Measurements from ENCODE around the gene KIF26B.
A peak's percentile ranks its signal among the peaks of the same experiment; 100 is the strongest.

KIF26B gene

DNA sequence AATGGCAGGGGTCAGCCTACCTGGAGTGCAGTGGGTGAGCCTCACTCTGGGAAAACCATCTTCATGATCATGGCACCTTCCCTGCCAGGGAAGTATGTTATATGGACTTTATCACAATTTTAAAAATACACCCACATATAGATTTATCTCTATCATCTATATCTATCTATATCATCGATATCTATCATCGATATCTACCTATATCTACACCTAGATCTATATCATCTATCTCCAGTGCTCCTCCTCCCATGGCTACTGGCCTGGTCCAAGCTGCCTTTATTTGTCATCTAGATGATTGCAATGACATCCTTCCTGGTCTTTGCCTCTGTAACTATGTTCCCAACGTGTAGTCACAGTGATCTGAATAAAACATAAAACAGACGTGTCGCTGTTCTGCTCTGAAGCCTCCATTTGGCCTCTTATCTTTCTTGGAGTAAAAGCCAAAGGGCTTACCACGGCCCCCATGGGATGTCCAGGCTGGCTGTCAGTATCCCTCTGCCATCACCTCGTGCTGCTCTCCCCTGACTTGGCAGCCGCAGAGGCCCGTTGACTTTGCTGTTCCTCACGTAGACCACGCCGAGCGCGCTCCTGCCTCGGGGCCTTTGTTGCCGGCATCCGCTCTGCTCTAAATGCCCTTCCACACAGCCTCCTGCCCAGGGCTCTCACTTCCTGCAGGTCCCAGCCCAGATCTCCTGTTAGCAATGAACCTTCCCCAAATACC lies 20.6 kb upstream of the KIF26B start:
- DNase-seq: no peak

DNA sequence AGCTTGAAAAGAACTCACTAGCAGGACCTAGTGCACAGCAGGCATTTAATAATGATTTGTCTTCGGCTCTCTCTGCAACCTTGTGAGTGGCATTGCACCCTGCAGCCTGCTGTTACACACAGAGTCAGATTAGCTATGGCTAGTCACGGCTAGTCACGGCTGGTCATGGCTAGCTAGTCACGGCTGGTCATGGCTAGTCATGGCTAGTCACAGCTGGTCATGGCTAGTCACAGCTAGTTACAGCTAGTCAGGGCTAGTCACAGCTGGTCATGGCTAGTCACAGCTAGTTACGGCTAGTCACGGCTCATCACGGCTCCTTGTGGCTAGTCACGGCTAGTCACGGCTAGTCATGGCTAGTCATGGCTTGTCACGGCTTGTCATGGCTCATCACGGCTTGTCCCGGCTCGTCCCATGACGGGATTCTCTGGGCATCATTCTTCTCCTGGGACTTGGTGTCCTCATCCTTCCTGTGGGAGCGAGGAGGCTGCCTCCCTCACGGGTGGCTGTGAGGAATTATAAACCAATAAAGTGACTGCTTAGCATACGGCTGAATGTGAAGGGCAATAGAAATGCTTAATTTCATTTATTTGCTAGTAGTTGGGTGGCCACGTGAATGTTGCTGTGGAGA lies 12.5 kb upstream of the KIF26B start:
- DNase-seq: no peak

DNA sequence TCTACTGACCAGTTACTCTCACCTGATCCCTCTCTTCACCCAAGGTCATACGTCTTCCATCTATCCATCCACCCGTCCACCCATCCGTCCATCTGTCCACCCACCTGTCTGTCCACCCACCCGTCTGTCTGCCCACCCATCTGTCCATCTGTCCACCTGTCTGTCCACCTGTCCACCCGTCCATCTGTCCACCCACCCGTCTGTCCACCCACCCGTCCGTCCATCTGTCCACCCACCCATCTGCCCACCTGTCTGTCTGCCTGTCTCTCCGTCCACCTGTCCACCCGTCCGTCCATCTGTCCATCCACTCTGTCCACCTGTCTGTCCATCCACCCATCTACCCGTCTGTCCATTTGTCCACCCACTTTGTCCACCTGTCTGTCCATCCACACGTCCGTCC lies 11.8 kb upstream of the KIF26B start:
- no peak for DNase-seq

DNA sequence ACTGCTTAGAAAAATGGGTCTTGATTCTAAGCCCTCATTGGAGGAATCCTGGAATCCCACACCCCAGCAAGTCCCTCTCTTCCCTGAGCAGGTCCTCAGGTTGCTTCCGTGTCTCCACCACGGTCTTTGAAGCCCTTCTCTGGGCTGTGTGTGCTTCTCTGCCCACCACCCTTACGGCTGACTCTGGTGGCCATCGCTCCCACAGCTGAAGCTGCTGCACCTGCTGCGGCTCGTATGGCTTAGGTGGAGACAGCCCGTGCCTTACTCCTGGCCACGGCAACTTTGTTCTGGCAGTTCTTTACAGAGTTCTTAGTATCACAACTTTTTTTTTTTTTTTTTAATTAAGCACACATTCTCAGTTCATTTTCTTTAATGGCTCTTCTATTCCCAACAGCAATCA lies 10.9 kb upstream of the KIF26B start:
- DNase-seq: no peak

DNA sequence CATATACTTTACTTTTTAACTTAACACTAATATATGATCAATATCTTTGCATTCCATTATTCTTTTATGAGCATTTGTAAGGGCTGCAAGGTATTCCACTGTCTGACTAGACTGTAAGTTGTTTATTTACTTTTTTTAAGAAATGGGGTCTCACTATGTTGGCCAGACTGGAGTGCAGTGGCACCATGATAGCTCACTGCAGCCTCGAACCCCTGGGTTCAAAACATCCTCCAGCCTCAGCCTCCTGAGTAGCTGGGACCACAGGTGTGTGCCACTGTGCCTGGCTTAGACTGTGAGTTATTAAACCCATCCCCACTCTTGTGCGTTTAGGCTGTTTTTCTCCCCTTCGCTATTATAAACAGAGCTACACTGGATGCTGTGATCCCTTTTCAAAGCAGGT lies 6.7 kb upstream of the KIF26B start:
- no peak for DNase-seq

DNA sequence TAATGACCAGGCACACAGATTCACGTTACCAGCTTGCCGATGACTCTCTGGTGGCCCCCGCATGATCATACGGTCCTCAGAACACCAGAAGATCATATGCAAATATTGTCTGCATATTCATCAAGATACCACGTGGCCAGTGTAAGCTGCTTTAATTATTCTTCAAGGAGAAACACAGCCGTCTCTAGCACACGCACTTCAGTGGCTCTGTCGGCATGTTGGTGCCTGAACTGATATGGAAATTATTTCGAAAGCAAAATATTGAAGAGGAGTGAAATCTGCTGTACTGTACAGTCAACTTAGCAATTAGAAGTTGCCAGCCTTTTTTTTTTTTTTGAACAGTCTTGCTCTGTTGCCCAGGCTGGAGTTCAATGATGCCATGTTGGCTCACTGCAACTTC lies 5.9 kb upstream of the KIF26B start:
- DNase-seq: no peak

DNA sequence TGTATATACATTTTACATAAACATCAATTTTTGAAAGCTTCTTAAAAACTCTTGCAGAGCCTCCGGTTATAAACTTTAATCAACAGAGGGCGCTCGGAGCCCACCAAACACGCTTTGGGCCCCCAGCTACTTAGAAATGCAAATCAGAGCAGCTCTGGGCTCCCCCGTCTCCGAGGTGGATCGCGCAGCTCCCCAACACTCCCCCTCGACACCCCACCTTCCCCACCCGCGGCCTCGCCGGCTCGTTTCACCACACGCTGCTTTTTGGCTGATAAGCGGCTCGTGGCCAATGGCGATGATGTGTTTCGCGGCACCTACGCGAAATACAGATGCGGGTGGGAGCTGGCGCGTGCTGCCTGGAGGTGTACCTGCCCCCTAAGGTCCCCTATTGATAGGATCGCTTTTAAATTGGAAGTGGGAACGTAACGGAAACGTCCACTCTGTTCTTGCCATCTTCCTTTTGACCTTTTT lies 1.7 kb upstream of the KIF26B start:
- peak; percentile 84 for DNase-seq

DNA sequence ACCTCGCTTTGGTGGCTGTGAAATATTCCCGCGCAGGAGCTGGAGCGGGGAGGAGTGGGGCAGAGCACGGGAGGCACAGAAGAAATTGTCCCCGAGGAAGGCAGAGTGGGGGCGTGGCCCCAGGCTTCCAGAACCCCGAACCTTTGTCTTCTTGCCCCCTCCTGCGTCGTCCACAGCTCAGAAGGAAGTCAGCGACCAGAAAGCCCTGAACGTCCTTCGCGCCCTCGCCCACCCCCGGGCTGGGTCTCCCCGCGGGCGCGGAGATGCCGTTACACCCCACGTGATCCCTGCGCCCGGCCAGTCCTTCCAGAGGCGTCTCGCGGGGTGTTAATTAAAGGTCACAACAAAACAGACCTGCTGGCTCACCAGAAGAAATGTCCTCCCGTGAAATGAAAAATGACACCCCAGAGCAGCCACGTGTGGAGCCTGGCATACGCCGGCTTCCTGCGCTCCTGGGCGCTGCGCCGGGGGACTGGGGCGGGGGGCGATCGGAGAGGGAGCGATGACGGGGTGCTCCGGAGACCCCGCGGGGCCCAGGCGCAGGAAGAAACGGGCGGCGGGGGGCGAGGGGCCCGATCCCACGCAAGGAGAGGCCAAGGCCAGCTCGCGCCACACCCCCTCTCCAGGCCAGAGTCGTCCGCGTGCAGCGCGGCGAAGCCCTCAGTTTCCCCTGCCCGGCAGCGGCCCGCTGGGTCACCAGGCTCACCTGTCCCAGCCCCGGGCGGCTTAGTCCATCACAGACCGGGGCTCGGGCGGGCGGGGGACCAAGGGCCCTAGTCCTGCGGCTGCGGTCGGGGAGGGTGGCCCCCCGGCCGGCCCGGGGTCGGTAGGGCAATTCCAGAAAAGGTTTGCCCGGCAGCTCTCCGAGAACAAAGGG lies 995 bp upstream of the KIF26B start:
- DNase-seq: peak; percentile 59

DNA sequence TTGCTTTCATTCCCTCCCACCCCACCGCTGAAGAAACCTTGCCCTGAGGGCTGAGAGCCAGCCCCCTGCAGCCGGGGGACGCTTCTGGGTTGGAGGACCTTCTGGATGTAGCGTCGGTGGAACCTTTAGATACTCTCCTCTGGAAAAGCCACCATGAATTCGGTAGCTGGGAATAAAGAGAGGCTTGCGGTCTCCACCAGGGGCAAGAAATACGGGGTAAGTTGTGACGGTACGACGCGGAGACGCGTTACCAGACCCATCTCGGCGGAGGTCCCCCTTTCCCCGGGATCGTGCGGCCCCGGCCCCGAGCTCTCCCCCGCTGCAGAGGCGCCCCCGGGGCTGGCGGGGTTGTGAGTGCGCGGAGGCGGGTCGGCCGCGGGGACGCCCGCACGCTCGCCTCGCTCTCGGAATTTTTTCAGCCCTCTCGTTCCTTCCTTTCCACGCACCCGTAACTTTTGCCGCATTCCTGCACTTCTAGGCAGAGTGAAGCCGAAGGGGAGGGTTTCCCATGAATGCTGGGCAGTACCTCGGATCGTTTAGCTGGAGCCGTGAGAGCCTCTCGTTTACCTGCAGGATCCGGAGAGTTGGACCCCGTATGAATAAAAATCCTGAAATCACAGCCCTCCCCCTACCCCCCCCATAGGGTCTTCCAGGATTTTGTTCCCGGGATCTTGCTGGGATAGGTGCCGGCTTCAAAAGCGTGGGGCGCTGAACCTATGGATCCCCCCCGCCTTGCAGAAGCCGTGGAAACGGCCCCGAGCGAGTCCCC lies 671 bp downstream of the KIF26B start:
- DNase-seq: peak; percentile 63

DNA sequence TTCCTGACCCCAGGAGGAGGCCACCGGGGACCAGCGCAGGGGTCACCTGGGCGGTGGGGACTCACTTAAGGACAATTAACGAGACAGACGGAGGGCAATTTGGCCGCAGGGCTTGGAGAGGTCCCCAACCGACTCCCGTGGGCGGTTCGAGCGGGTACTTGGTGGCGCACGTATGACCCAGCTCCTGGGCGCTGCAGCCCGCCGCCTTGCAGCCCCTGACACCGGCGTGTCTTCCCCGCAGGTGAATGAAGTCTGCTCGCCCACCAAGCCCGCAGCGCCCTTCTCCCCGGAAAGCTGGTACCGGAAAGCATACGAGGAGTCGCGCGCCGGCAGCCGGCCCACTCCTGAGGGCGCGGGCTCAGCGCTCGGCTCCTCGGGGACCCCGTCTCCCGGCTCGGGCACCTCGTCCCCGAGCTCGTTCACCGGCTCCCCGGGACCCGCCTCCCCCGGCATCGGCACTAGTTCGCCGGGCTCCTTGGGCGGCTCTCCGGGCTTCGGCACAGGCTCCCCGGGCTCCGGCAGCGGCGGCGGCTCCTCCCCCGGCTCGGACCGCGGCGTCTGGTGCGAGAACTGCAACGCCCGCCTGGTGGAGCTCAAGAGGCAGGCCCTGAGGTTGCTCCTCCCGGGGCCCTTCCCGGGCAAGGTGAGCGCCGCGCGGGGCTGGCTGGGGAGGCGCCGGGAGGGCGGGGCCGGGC lies 1.4 kb downstream of the KIF26B start:
- peak; percentile 94 for DNase-seq

DNA sequence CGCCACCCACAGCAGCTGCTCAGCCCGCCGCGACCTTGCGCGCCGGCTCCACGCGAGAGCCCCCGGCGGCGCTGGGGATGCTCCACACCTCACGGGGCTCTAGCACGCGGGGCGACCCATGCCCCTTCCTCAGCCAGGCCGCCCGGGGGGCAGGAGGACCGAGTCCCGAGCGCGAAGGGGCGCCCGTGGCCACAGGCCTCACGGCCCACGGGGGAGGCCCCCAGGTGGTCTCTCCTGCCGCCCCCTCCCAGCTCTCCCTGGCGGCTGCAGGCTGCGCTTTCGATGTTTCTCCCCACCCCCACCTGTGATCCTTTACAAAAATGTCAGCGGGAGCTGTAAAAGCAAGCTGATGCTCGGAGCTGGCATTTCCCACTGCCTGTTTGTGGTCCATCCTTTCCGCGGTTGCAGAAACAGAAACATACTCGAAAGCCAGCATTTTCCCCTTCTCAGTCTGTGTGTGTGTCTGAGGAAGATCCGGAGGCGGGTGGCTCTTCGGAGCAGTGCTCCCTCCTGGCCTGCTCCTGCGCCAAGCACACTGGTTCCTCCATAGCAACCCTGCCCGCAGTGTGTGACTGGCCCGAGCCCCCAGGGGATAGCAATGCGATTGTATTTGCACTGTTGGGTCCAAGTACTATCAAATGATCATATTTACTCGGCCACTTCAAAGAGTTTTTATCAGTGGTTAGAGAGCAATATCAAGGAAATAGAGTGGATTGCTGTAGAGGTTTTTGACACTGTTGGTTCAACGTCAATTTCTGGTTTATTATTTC lies 2.1 kb downstream of the KIF26B start:
- DNase-seq: peak; percentile 74

DNA sequence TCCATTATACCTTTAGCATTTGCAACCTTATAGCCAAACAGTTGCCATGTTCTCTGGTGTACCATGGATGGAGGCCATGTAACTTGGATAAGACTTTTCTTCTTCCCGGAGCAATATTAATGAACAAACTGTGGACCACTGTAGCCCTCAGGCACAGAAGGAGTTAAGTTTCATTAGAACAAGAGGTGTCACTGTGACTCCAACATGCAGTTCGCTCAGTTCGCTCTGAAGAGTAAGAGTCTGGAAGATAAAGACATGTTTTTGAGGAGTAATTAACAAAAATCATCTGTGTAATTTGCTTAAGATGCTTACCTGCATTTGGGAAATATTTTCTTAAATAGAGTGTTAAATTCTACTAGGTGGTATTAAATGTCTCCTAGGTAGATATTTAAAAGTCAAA lies 4.1 kb downstream of the KIF26B start:
- no peak for DNase-seq

DNA sequence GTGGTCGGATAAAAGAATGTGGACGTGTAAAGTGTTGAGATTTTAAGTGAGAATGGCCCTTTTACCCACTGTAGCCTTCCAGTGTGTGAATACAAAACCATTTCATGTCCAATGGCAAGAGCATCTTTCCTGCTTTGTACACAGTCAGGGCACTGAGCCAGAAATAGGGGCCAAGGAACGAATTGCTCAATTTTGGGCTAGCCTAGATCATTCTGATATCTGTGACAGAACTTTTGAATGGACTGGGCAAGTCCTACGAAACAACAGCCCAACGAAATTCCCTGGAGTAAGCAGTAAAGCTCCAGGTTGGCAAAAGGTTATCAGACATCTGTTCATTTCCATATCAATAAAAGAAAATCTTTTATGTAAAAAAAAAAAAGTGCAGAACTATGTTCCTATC lies 5.5 kb downstream of the KIF26B start:
- no peak for DNase-seq

DNA sequence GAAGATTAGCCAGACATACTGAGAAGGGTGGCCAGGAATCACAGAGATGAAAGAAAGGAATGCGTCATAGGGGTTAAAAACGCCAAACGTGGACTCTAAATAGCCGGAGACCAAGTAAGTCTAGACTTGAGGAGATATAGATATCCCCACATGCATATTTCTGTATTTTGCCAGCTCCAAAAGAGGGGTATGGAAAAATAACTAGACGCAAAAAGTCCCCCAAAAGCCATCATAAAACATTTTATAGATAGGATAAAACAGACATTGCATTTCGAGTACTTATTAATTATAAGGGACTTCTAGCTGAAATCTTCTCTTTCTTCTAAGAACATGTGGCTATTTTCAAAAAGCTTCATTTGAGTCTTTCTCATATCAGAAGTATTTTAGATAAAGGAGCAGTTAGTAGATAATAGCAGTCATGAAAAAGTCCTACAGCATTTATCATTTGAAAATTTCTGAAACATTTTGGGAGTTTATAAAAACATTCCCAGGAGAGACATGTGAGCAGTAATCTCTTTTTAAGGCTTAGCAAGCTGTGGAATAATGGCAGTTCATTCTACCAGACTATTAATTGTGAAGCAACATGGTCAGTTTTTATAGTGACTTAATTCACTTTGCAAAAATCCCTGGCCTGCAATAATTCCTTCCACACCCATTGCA lies 6.1 kb downstream of the KIF26B start:
- no peak for DNase-seq

DNA sequence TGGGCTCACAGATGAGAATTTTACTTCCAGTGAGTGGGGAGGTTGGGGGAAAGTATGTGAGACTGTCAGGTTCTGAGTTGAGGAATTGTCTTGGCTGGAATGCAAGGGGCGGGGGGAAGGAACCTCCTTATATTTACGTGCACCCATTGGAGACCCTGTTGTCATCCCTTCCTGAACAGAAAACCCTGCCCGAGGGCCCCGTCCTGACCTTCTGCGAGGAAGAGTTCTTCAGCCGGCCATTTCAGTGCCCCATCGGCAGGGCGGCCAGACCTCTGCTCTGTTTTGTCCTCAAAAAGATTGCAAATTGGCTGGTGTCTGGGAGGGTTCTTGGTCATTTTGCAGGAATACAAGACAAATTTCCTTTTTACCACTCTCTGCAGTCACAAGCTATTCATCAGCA lies 7.1 kb downstream of the KIF26B start:
- DNase-seq: no peak

DNA sequence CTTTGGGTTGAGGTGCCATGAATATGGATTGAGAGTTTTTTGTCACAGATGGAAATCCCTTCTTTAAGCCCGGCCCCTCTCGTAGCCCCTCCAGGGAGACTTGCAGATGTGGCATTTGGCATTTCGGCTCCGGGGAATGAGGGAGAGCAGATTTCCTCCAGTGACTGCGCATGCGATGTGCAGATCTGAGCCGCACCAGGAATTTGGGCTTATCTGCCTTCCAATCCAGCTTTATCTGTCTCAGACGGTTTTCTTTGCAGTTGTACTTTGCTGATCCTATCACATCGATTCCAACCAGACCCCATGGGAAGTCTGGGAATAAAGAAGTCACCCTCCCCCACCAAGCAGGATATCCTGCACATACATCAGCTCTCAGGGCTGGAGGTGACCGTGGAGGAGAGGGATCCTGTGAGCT lies 11.7 kb downstream of the KIF26B start:
- DNase-seq: peak; percentile 78

DNA sequence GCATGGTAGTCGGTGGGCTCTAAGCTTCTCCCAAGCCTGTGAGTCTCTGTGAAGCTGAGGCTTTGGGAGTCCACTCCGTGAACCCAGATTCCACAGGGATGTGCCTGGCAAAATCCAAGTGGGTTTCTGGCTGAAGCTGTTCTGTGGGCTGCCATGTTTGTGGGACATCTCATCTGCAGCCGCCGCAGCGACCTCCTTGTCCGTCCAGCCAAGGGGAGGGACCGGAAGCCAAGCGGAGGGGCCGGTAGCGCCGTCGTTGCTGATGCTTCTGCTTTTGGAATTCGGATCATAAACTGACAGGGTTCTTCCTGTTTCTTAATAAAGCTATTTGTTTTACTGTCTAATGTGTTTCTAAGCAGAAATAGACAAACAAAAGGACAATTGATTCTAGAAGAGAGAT lies 13.3 kb downstream of the KIF26B start:
- DNase-seq: no peak

DNA sequence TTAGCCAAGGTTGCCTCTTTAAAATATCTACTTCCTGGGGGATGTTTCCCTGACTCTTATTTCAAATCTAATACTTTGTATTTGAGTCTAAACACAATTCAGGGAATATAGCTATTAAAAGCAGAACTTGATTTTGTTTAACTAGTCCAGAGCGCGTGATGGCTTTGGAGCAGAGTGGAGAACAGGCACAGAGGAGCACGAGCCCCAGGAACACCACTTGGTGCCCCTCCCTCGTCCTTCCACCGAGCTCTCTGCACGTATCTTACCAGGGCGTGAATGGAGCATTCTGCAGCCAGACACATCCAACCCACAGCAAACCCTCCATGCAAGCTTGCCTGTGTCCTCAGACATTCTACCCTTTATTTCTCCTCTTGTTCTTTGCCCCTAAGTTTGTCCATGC lies 14.1 kb downstream of the KIF26B start:
- DNase-seq: no peak

DNA sequence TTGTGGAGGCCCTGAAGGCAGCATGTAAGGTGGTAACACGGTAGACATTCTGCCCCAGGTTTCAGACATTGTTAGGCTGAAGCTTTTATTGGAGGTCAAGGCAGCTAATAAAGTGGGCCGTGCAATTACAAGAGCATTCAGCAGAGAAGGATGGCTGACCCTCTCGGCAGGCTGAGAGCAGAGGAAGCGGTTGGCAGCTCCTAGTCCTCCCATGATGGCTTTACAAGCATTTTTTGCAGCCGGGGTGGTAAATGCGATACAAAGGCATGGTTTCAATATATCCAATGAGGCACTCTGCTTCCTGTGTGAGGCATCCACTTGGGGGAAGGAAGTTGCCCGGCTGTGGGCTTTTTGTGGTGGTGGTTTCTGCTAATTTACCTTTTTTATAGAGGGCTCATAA lies 14.6 kb downstream of the KIF26B start:
- DNase-seq: peak; percentile 73

DNA sequence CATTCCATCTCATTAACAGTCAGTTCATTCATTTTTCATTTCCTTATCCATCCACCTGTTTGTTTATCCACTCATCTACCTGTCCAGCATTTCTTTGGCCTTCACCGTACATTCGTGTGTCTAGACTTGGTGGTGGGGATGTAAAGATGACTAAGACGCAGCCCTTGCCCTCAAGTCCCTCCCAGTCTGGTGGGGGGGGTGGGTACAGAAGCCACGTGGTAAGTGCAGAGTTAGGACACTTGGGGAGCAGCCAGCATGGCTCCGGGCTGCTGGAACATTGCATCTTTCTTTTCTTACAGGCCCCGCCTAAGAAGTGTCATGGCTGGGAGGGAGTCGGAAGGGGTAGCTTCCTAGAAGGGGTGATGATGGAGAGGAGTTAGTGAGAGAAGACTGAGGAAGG lies 17.2 kb downstream of the KIF26B start:
- no peak for DNase-seq

DNA sequence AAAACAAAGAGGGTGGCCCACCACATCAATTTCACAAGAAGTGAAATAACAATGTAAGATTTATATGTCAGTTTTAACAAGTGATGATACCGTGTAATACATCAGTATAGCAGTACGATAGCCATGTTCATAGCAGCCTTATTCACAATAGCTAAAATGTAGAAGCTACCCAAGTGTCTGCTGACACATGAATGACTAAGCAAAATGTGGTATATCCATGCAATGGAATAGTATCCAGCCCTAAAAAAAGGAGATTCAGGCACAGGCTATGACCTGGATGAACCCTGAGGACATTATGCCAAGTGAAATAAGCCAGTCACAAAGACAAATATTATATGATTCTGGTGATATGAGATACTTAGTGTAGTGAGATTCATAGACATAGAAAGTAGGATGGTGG lies 18.0 kb downstream of the KIF26B start:
- DNase-seq: no peak
